Stimulated activated naive B cell treated with anti-CD40 and anti-IgM and Interleukin-4, amounts not matched to agents 10 μg/mL and 1 μg/mL and 100 μg/mL, for 72 hours (primary cell): ENCODE results near the gene IGSF21.

ENCODE experiments used
- ATAC-seq, 2 donors: fragments of 150-1000 bp; cut with Tn5 transposase; replicated peaks; 2 replicates each; pipeline ENCODE4 v1.10.0; 2021; ENCODE audit warnings: moderate library complexity in 1 of 2
- DNase-seq: peaks from one replicate; pipeline ENCODE4 v3.0.0; 2021
- H3K27ac Mint-ChIP-seq: one replicate; pipeline ENCODE4 v1.8.0; 2022; ENCODE audit warnings: mild to moderate bottlenecking, mixed read lengths
- H3K27me3 Mint-ChIP-seq, 2 donors: one replicate each; pipeline ENCODE4 v1.8.0; 2022; ENCODE audit warnings: mixed read lengths in 2 of 2
- H3K36me3 Mint-ChIP-seq, 2 donors: one replicate each; pipeline ENCODE4 v1.8.0; 2022; ENCODE audit warnings: mixed read lengths in 2 of 2, mild to moderate bottlenecking in 1 of 2
- H3K4me1 Mint-ChIP-seq, 2 donors: one replicate each; pipeline ENCODE4 v1.8.0; 2022; ENCODE audit warnings: mixed read lengths in 2 of 2, mild to moderate bottlenecking in 1 of 2
- H3K4me3 Mint-ChIP-seq, 2 donors: one replicate each; pipeline ENCODE4 v1.8.0; 2022; ENCODE audit warnings: mild to moderate bottlenecking in 2 of 2, mixed read lengths in 2 of 2, moderate library complexity in 1 of 2
- H3K9me3 Mint-ChIP-seq, 2 donors: one replicate each; pipeline ENCODE4 v1.8.0; 2022; ENCODE audit warnings: mixed read lengths in 2 of 2, mild to moderate bottlenecking in 1 of 2

The IGSF21 gene

GRCh38 chr1:18284805-18285537, 177.4 kb downstream of the IGSF21 start:
- Mint-ChIP-seq H3K36me3 (no peaks in the 10 kb centered on the region), H3K27ac (no peak overlapping the region), H3K27me3 (peaks cover 19 to 28% of the 10 kb centered on the region in 2 donors), H3K4me1 (no peaks in the 10 kb centered on the region), H3K9me3 (no peaks in the 10 kb centered on the region), H3K4me3 (no peak overlapping the region)
- no peak for ATAC-seq
- no peak for DNase-seq

- ATAC-seq (no peak), DNase-seq (no peak)
Observed at GRCh38 chr1:18285538-18285924, 177.9 kb downstream of the IGSF21 start.

GRCh38 chr1:18288722-18289121, 181.1 kb downstream of the IGSF21 start:
- Mint-ChIP-seq H3K4me3 (no peak overlapping the region), H3K36me3 (no peaks in the 10 kb centered on the region), H3K4me1 (no peaks in the 10 kb centered on the region), H3K27me3 (peaks cover 17 to 33% of the 10 kb centered on the region in 2 donors), H3K27ac (no peak overlapping the region), H3K9me3 (no peaks in the 10 kb centered on the region)
- no peak for DNase-seq
- ATAC-seq, result no peak

More at GRCh38 chr1:18285538-18285924, 177.9 kb downstream of the IGSF21 start:
- Mint-ChIP-seq H3K27ac (no peak overlapping the region), H3K27me3 (peaks cover 17 to 32% of the 10 kb centered on the region in 2 donors), H3K4me3 (no peak overlapping the region), H3K9me3 (no peaks in the 10 kb centered on the region), H3K36me3 (no peaks in the 10 kb centered on the region), H3K4me1 (no peaks in the 10 kb centered on the region)

- Mint-ChIP-seq H3K36me3 (no peaks in the 10 kb centered on the region), H3K4me1 (no peaks in the 10 kb centered on the region), H3K4me3 (no peak overlapping the region), H3K9me3 (no peaks in the 10 kb centered on the region), H3K27me3 (peaks cover 17 to 32% of the 10 kb centered on the region in 2 donors), H3K27ac (no peak overlapping the region)
- ATAC-seq, result no peak
- DNase-seq, result no peak
Observed at GRCh38 chr1:18289597-18289996, 182.0 kb downstream of the IGSF21 start.

GRCh38 chr1:18290740-18291412, 183.3 kb downstream of the IGSF21 start:
- Mint-ChIP-seq H3K36me3 (no peaks in the 10 kb centered on the region), H3K27ac (no peak overlapping the region), H3K9me3 (no peaks in the 10 kb centered on the region), H3K4me3 (no peak overlapping the region), H3K4me1 (no peaks in the 10 kb centered on the region), H3K27me3 (peaks cover 22 to 39% of the 10 kb centered on the region in 2 donors)
- DNase-seq, result no peak
- no peak for ATAC-seq

- no peak overlapping the region for H3K27ac Mint-ChIP-seq
- H3K9me3 Mint-ChIP-seq, result no peaks in the 10 kb centered on the region
- no peaks in the 10 kb centered on the region for H3K4me1 Mint-ChIP-seq
- DNase-seq, result no peak
- no peak for ATAC-seq
- peaks cover 35 to 39% of the 10 kb centered on the region in 2 donors for H3K27me3 Mint-ChIP-seq
- H3K4me3 Mint-ChIP-seq, result no peak overlapping the region
- H3K36me3 Mint-ChIP-seq, result no peaks in the 10 kb centered on the region
Observed at GRCh38 chr1:18292531-18292930, 184.9 kb downstream of the IGSF21 start.

GRCh38 chr1:18293291-18293690, 185.7 kb downstream of the IGSF21 start:
- Mint-ChIP-seq H3K27me3 (peaks cover 40 to 47% of the 10 kb centered on the region in 2 donors), H3K9me3 (no peaks in the 10 kb centered on the region), H3K4me1 (no peaks in the 10 kb centered on the region), H3K36me3 (no peaks in the 10 kb centered on the region), H3K4me3 (no peak overlapping the region), H3K27ac (no peak overlapping the region)
- DNase-seq (no peak), ATAC-seq (no peak)

GRCh38 chr1:18294437-18295176, 187.0 kb downstream of the IGSF21 start:
- no peak for ATAC-seq
- Mint-ChIP-seq H3K4me1 (no peaks in the 10 kb centered on the region), H3K9me3 (no peaks in the 10 kb centered on the region), H3K27me3 (peaks cover 49 to 60% of the 10 kb centered on the region in 2 donors), H3K36me3 (no peaks in the 10 kb centered on the region), H3K4me3 (no peak overlapping the region), H3K27ac (no peak overlapping the region)
- DNase-seq, result no peak

- no peak overlapping the region for H3K4me3 Mint-ChIP-seq
- ATAC-seq (no peak), DNase-seq (no peak)
- H3K27me3 Mint-ChIP-seq, result peaks cover 41 to 52% of the 10 kb centered on the region in 2 donors
- no peaks in the 10 kb centered on the region for H3K4me1 Mint-ChIP-seq
- H3K36me3 Mint-ChIP-seq, result no peaks in the 10 kb centered on the region
- no peak overlapping the region for H3K27ac Mint-ChIP-seq
- no peaks in the 10 kb centered on the region for H3K9me3 Mint-ChIP-seq
Observed at GRCh38 chr1:18297896-18298648, 190.5 kb downstream of the IGSF21 start.

GRCh38 chr1:18299441-18300338, 192.1 kb downstream of the IGSF21 start:
- H3K27me3 Mint-ChIP-seq, result peaks cover 41 to 49% of the 10 kb centered on the region in 2 donors
- H3K4me3 Mint-ChIP-seq, result no peak overlapping the region
- no peaks in the 10 kb centered on the region for H3K4me1 Mint-ChIP-seq
- ATAC-seq (no peak), DNase-seq (no peak)
- H3K27ac Mint-ChIP-seq, result no peak overlapping the region
- no peaks in the 10 kb centered on the region for H3K9me3 Mint-ChIP-seq
- H3K36me3 Mint-ChIP-seq, result no peaks in the 10 kb centered on the region

- Mint-ChIP-seq H3K4me1 (no peaks in the 10 kb centered on the region), H3K36me3 (no peaks in the 10 kb centered on the region), H3K4me3 (no peak overlapping the region), H3K9me3 (no peaks in the 10 kb centered on the region), H3K27me3 (peaks cover 37 to 42% of the 10 kb centered on the region in 2 donors), H3K27ac (no peak overlapping the region)
- ATAC-seq, result no peak
- DNase-seq, result no peak
Observed at GRCh38 chr1:18300376-18300775, 192.8 kb downstream of the IGSF21 start.

GRCh38 chr1:18302788-18303413, 195.3 kb downstream of the IGSF21 start:
- Mint-ChIP-seq H3K36me3 (no peaks in the 10 kb centered on the region), H3K4me3 (no peak overlapping the region), H3K9me3 (no peaks in the 10 kb centered on the region), H3K4me1 (no peaks in the 10 kb centered on the region), H3K27ac (no peak overlapping the region), H3K27me3 (peaks cover 19 to 29% of the 10 kb centered on the region in 2 donors)
- ATAC-seq, result no peak
- DNase-seq, result no peak
